ENCODE data around the gene APPL2.
A peak's percentile ranks its signal among the peaks of the same experiment; 100 is the strongest.
"Not testable (repeated sequence)": the region's sequence is repeated elsewhere in the genome, so short reads cannot be mapped to it uniquely, and the experiment has no call there.

APPL2 gene

DNA sequence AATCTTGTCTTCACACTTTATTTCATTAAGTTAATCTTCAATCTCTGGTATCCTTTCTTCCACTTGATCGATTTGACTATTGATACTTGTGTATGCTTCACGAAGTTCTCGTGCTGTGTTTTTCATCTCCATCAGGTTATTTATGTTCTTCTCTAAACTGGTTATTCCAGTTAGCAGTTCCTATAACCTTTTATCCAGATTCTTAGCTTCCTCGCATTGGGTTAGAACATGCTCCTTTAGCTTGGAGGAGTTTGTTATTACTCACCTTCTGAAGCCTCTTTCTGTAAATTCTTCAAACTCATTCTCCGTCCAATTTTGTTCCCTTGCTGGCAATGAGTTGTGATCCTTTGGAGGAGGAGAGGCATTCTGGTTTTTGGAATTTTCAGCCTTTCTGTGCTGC is 52.0 kb downstream of the APPL2 start:
- not testable (repeated sequence) for DNase-seq

DNA sequence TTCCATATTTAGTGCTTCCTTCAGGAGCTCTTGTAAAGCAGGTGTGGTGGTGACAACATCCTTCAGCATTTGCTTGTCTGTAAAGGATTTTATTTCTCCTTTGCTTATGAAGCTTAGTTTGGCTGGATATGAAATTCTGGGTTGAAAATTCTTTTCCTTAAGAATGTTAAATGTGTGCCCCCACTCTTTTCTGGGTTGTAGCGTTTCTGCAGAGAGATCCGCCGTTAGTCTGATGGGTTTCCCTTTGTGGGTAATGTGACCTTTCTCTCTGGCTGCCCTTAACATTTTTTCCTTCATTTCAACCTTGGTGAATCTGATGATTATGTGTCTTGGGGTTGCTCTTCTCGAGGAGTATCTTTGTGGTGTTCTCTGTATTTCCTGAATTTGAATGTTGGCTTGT is 52.6 kb downstream of the APPL2 start:
- not testable (repeated sequence) for DNase-seq

DNA sequence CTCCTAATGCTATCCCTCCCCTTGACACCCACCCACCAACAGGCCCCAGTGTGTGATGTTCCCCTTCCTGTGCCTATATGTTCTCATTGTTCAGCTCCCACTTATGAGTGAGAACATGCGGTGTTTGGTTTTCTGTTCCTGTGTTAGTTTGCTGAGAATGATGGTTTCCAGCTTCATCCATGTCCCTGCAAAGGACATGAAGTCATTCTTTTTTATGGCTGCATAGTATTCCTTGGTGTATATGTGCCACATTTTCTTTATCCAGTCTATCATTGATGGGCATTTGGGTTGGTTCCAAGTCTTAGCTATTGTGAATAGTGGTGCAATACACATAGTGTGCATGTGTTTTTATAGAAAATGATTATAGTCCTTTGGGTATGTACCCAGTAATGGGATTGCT is 56.9 kb downstream of the APPL2 start:
- not testable (repeated sequence) for DNase-seq

GRCh38 chr12:105177208-105177607 is 58.8 kb downstream of the APPL2 start:
- DNase-seq: no peak

- no peak for DNase-seq
Observed at GRCh38 chr12:105175397-105175990, 60.5 kb downstream of the APPL2 start.

GRCh38 chr12:105171691-105172436 is 64.1 kb downstream of the APPL2 start:
- no peak for DNase-seq

DNA sequence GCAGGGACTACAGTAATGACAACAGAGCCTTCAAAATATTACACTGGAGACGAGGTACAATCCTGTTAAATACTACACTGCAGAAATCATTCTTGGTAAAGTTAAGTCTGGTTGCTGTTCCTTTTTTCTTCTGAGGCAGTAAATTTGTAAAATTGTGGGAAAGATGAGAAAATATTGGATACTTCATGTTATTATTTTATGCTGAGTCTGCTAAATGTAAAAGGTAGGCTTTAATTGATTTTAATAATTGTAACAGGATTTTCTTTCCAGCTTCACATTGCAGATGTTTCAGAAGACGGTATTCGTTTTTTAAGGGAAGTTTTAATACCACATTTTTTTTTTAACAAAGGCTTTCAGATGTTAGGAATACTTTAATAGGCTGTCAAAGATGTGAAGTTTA is 65.8 kb downstream of the APPL2 start:
- DNase-seq: no peak

- DNase-seq: no peak
Observed at GRCh38 chr12:105168006-105168405, 68.0 kb downstream of the APPL2 start.

GRCh38 chr12:105167346-105167745 is 68.6 kb downstream of the APPL2 start:
- DNase-seq: no peak

DNA sequence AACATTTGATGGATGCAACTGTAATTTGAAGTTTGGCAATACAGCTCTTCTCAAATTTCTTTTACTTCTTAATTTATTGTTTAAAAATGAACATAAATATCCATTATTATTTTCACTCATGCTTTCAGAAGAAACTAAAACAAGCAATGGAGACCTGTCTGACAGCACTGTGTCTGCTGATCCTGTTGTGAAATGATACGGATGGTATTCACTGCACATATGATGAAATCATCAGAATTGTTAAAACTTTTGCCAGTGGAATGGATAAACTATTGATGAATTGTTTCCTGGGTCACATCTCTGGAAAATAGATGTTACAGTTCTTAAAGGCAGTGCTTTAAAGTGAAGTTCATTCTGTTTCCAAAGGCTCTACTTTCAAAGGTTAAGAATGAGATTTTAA is 69.2 kb downstream of the APPL2 start:
- no peak for DNase-seq

- peak; percentile 93 for DNase-seq
Observed at GRCh38 chr12:105164068-105164467, 71.9 kb downstream of the APPL2 start.

- DNase-seq: no peak
Observed at GRCh38 chr12:105162174-105162573, 73.8 kb downstream of the APPL2 start.

GRCh38 chr12:105158876-105159275 is 77.1 kb downstream of the APPL2 start:
- no peak for DNase-seq

GRCh38 chr12:105157606-105158005 is 78.4 kb downstream of the APPL2 start:
- no peak for DNase-seq

DNA sequence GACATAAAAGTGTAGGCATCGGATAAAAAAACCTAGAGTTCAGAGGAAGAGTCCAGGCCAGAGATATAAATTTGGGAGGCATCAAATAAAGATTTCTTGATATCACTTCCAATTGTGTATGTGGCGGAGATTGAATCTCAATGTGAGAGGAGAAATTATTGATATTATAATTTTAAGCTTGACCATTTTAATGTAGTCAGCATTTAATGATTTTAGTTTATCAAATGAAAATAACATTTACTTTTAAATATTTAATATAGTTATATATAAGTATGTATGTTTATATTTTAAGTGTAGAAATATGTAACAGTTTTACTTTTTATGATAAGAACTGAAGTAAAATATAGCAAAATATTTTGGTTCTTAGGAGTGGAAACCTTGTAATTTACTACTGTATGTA is 79.7 kb downstream of the APPL2 start:
- no peak for DNase-seq

DNA sequence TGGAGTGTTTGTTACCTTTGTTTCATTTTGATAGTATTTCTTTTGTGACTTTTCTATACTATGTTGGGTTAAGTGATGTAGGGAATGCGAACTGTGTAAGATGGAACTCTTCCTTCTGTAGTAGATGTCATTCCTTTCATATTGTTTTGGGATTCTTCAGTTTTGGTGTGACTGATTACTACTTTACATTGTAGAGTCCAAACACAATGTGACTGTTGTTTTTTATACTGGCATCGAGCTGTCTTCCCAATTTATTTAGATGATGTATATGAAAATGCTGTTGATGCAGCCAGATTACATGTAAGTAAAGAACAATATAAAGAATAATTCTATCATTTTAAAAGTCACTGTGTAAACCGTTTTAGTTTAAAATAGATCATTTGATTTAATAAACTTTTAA is 93.7 kb downstream of the APPL2 start:
- DNase-seq: no peak

GRCh38 chr12:105141320-105141922 is 94.6 kb downstream of the APPL2 start:
- no peak for DNase-seq

- no peak for DNase-seq
Observed at GRCh38 chr12:105138248-105138647, 97.7 kb downstream of the APPL2 start.
